Ureter (tissue), 1 donor: ENCODE measurements around the gene BRD1. TPM values are rescaled to one million over a fixed set of nuclear protein-coding genes. Genes with fewer than 3 reads are reported as not detected.
"Not testable (repeated sequence)": the region's sequence is repeated elsewhere in the genome, so short reads cannot be mapped to it uniquely, and the experiment has no call there.

ENCODE experiments used
- DNase-seq: peaks from one replicate; pipeline ENCODE4 v3.0.0-alpha.2; 2020; ENCODE audit warnings: low spot score
- total RNA-seq: library from RNA; stranded (reverse); gene quantifications from one replicate; pipeline ENCODE4 v1.2.4, GENCODE V29; 2023
- donor health status: DM: yes; HTN: yes; CAD: no.

BRD1 gene
- total RNA-seq, 1 donor from 2014 or later: 41.5 TPM

DNA sequence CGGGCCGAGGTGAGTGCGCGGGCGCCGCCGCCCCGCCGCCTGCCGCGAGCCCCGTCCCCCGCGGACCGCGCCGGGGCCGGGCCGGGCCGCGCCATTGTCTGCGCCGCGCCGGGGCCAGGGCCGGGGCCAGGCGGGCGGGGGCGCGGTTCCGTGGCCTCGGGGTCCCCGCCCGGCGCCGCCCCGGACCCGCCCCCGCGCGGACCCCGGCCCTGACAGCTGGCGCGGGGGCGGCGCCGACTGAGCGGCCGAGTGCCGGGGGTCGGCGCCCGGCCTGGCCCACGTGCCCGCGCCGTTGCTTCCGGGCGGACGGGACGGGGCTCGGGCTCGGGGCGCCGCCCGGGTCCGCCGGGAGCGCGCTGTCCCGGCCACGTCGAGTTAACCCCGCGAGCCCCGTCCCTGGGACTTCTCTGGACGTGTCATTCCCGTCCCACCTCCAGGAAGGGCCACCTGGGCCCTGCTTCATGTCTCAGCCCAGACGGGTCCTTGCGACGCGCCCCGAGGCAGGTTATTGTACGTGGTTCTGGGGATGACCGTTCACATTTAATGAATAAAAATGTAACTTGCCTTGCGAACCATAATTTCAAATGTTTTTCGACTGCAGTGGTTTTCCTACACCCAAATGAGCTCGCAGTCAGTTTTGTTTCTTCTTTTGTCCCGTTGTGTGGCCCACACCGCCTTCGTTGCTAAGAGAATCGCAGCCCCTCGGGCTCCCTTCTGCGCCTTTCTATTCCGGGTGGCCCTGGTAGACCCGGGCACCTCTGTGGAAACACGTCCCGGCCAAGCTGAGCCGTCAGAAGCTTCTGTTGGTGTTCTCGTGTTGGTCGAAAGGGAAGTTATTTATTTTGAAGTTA lies 26.5 kb upstream of the BRD1 start:
- no peak for DNase-seq

GRCh38 chr22:49852898-49853894 lies 25.5 kb upstream of the BRD1 start, which contains the start of gene ZBED4:
TSS of gene ZBED4 (plus strand) at chr22:49853844. CDS start at chr22:49883663, 29,819 bp downstream.
- peak; percentile 97 for DNase-seq

DNA sequence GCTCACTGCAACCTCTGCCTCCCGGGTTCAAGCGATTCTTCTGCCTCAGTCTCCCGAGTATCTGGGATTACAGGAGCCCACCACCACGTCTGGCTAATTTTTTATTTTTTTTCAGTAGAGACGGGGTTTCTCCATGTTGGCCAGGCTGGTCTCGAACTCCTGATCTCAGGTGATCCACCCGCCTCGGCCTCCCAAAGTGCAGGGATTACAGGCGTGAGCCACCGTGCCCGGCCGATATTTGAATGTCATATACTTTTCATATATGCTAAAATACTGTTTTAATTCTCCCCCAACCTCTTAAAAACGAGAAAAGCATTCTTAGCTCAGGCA lies 24.9 kb upstream of the BRD1 start:
- not testable (repeated sequence) for DNase-seq

- no peak for DNase-seq
These were observed 23.5 kb upstream of the BRD1 start for GRCh38 chr22:49850959-49851802.

DNA sequence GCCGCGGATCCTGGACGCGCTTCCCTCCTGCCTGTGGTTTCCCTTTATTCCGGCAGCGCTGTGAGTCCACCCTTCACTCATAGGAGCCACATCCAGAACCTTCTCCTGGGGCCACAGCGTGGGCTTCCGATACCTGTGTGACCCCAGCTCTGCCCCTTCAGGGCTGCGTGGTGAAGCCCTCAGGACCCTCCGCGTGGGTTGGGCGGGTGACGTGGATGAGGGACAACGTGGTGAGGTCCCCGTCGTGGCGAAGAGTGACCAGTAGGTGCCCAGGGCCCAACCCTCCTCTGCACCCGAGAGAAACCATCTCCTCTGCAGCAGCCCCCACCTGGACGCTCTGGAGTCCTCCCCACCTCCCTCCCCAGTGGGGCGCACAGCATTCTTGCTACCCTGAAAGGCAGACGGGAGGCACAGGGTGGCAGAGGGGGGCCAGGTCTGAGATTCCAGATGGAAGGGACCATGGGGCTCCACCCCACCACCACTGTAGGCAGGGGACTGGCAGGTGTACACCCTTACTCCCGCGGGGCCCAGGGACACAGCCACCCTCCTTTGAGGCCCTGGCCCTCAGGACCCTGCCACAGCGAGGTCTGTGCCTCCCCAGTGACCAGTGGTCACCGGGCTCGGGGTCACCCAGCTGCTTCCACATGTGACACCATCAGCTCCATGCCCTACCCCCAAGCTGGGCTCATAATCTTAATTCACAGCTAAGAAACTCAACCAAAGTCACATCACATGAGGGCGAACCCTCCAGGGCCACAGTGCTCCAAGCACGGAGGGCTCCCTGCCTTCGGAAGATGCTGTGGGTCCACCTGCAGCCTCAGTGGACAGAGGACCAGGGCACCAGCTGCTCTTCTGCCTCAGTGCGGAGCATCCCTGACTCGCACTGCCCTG lies 22.6 kb upstream of the BRD1 start:
- DNase-seq: no peak

DNA sequence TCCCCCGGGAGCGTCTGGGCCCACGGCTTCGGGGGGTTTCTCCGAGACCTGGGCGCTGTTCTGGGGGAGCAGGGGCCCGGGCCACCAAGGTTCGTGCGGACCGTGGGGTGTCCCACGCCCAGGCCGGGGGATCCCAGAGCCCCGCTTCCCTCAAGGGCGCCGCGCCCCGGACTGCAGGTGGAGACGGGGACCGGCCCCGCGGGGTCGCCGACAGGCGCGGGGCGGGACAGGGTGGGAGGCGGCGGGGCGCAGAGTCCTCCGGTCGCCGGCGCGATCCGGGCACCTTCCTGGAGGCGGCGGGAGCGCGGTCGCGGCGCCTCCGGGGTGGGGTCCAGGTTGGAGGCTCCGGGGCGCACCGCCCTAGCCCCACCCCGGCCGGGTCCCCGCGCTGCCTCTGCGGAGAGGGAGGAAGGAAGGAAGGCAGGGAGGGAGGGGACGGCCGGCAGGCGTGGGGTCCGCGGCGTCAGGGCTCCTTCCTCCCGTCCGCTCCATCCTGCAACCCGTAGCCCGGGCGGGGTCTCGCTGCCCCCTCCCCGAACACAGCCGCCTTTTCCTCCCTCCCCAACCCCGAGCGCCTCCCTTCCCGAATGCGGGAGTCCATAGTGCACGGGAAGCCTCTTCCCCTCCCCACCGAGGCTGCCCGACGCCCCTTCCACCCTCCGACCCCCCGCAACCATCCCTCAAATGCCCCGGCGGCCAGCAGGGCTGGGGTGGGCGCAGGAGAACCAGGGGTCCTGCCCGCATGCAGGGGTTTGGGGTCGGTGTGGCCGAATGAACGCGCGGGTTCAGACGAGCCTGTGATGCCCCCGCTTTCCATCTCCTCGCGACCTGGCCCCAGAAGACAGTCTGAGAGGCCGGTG lies 21.7 kb upstream of the BRD1 start:
- no peak for DNase-seq

DNA sequence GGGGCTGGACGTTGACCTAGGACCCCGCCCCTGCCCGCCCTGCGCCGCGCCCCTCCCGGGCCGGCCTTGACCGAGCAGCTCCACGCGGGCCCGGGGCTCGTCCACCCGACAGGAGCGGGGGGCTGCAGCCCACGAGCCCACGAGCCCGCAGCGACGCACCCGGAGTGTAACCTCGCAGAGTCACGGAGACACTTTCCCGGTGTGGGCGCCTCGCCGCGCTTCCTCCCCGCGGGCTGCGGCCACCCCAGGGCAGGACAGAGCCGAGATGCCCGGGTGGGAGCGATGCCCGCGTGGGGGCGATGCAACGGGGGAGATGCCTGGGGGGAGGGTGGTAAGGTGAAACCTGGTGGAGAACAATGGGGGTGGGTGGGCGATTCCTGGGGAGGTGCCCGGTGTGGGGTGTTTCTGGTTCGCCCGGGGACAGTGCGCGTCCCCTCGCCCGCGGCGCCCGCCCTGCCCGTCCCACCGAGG lies 21.1 kb upstream of the BRD1 start:
- DNase-seq: no peak

- DNase-seq: no peak
These were observed 20.3 kb upstream of the BRD1 start for GRCh38 chr22:49847751-49848689.

GRCh38 chr22:49845666-49846459 lies 18.2 kb upstream of the BRD1 start:
- no peak for DNase-seq

- no peak for DNase-seq
These were observed 17.6 kb upstream of the BRD1 start for GRCh38 chr22:49845241-49845640.

GRCh38 chr22:49838771-49839717 lies 11.4 kb upstream of the BRD1 start:
- DNase-seq: no peak

GRCh38 chr22:49833340-49834007 lies 5.8 kb upstream of the BRD1 start:
- DNase-seq: no peak

DNA sequence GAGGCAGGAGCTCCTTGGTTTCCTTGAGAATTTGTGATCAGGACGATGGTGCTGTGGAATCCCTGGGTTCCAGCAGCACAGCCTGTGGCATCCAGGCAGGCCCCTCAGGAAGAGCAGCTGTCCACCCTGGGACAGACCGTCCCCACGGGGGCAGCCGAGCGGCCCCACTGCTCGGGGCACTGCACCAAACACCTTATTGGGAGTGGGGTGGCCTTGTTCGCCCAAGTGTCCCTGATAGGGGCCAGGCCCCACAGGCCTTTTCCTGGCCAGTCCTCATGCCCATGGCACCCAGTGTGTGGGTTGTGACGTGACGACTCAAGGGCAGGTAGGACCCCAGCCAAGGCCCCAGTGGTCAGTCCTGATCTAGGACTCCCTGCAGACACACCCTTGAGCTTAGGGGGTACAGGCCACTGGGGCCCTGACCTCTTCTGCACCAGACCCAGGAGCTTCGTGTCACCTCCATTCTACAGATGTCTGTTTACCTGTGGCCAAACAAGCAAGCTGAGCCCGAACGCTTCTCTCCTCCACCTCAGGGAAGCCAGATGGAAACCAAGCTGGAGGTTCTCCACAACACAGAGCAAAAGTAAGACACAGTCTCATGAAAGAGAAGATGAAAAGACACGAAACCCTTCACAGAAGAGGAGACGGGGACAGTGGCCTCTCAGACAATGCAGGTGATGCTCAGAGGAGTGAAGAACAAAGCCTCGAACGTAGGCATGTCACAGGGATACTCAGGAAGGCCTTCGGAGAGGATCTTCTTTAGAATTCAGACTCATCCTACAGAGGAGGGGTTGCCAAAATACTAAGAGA lies 1.6 kb upstream of the BRD1 start:
- DNase-seq: no peak

- no peak for DNase-seq
These were observed 909 bp upstream of the BRD1 start for GRCh38 chr22:49828599-49828965.

- no peak for DNase-seq
These were observed 311 bp downstream of the BRD1 start for GRCh38 chr22:49827271-49827852.
